ENCODE data around the gene CNGA3. TPM values are rescaled to one million over a fixed set of nuclear protein-coding genes. Genes with fewer than 3 reads are reported as not detected.

The CNGA3 gene
- total and polyA plus RNA-seq, 2 experiments from 2014 or later = not detected

DNA sequence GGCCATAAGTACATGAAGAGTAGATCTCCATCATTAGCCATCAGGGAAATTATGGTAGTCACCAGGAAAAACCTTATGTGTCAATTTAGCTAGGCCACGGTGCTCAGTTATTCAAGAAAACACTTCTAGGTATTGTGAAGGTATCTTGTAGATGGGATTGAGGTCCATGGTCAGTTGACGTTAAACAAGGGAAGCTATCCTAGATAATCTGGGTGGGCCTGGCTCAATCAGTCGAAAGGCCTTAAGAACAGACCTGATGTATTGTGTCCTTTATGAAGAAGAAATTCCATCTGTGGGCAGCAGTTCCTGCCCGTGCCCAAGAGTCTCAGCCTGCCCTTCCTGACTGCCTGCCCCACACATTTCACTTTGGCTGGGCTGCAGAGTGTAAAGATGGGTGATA, 16.7 kb upstream of the CNGA3 start:
- Histone ChIP-seq H3K27ac (ENCODE audit: low read depth) (no peak overlapping the region), H3K4me1 (ENCODE audit: insufficient read depth) (peaks cover 16% of the 10 kb centered on the region), H4K20me1 (replicated peaks; ENCODE audit: insufficient read depth) (no peaks in the 10 kb centered on the region), H3K4me3 (no peak overlapping the region), H3K4me2 (no peak overlapping the region), H3K9me2 (ENCODE audit: insufficient read depth) (no peaks in the 10 kb centered on the region), H3K36me3 (ENCODE audit: insufficient read depth) (no peaks in the 10 kb centered on the region), H2AFZ (no peak overlapping the region), H3F3A (replicated peaks; ENCODE audit: low read depth) (no peaks in the 10 kb centered on the region), H3K27me3 (ENCODE audit: insufficient read depth) (peaks cover 4% of the 10 kb centered on the region; the same call in 1 of the 2 replicates), H3K79me2 (replicated peaks; ENCODE audit: insufficient read depth) (no peaks in the 10 kb centered on the region)
- Mint-ChIP-seq H3K36me3 (ENCODE audit: low read depth) (peaks cover 2% of the 10 kb centered on the region; the same call in 1 of the 3 replicates), H3K9me3 (peaks cover 11% of the 10 kb centered on the region), H3K4me1 (peaks cover 19% of the 10 kb centered on the region), H3K4me3 (no peak overlapping the region), H3K27ac (no peak overlapping the region), H3K27me3 (ENCODE audit: insufficient read depth, low read depth, poor library complexity) (peaks cover 4% of the 10 kb centered on the region)
- TF ChIP-seq NANOG (IDR thresholded peaks at IDR 0.05; ENCODE audit: borderline replicate concordance) (no peak), EZH2phosphoT487 (IDR thresholded peaks at IDR 0.05; ENCODE audit: unreplicated experiment) (no peak), CREB1 (CRISPR knock-in tag; IDR thresholded peaks at IDR 0.05; ENCODE audit: low read depth) (no peak), ZNF114 (CRISPR knock-in tag; IDR thresholded peaks at IDR 0.05) (no peak), EZH2 (IDR thresholded peaks at IDR 0.05; ENCODE audit: low read depth, unreplicated experiment) (no peak), JUNB (IDR thresholded peaks at IDR 0.05; ENCODE audit: unreplicated experiment) (no peak), REST (IDR thresholded peaks at IDR 0.05; ENCODE audit: unreplicated experiment) (no peak), ZNF331 (CRISPR knock-in tag; IDR thresholded peaks at IDR 0.05; ENCODE audit: low read depth) (no peak), ETS1 (IDR thresholded peaks at IDR 0.05) (no peak), POLR2AphosphoS5 (IDR thresholded peaks at IDR 0.05; ENCODE audit: low read depth) (no peak), STAT1 (IDR thresholded peaks at IDR 0.05; ENCODE audit: unreplicated experiment) (no peak)
- TF ChIP-seq, protein P1, sequence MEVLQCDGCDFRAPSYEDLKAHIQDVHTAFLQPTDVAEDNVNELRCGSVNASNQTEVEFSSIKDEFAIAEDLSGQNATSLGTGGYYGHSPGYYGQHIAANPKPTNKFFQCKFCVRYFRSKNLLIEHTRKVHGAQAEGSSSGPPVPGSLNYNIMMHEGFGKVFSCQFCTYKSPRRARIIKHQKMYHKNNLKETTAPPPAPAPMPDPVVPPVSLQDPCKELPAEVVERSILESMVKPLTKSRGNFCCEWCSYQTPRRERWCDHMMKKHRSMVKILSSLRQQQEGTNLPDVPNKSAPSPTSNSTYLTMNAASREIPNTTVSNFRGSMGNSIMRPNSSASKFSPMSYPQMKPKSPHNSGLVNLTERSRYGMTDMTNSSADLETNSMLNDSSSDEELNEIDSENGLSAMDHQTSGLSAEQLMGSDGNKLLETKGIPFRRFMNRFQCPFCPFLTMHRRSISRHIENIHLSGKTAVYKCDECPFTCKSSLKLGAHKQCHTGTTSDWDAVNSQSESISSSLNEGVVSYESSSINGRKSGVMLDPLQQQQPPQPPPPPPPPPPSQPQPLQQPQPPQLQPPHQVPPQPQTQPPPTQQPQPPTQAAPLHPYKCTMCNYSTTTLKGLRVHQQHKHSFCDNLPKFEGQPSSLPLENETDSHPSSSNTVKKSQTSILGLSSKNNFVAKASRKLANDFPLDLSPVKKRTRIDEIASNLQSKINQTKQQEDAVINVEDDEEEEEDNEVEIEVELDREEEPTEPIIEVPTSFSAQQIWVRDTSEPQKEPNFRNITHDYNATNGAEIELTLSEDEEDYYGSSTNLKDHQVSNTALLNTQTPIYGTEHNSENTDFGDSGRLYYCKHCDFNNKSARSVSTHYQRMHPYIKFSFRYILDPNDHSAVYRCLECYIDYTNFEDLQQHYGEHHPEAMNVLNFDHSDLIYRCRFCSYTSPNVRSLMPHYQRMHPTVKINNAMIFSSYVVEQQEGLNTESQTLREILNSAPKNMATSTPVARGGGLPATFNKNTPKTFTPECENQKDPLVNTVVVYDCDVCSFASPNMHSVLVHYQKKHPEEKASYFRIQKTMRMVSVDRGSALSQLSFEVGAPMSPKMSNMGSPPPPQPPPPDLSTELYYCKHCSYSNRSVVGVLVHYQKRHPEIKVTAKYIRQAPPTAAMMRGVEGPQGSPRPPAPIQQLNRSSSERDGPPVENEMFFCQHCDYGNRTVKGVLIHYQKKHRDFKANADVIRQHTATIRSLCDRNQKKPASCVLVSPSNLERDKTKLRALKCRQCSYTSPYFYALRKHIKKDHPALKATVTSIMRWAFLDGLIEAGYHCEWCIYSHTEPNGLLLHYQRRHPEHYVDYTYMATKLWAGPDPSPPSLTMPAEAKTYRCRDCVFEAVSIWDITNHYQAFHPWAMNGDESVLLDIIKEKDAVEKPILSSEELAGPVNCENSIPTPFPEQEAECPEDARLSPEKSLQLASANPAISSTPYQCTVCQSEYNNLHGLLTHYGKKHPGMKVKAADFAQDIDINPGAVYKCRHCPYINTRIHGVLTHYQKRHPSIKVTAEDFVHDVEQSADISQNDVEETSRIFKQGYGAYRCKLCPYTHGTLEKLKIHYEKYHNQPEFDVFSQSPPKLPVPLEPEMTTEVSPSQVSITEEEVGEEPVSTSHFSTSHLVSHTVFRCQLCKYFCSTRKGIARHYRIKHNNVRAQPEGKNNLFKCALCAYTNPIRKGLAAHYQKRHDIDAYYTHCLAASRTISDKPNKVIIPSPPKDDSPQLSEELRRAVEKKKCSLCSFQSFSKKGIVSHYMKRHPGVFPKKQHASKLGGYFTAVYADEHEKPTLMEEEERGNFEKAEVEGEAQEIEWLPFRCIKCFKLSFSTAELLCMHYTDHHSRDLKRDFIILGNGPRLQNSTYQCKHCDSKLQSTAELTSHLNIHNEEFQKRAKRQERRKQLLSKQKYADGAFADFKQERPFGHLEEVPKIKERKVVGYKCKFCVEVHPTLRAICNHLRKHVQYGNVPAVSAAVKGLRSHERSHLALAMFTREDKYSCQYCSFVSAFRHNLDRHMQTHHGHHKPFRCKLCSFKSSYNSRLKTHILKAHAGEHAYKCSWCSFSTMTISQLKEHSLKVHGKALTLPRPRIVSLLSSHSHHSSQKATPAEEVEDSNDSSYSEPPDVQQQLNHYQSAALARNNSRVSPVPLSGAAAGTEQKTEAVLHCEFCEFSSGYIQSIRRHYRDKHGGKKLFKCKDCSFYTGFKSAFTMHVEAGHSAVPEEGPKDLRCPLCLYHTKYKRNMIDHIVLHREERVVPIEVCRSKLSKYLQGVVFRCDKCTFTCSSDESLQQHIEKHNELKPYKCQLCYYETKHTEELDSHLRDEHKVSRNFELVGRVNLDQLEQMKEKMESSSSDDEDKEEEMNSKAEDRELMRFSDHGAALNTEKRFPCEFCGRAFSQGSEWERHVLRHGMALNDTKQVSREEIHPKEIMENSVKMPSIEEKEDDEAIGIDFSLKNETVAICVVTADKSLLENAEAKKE (CRISPR knock-in tag; IDR thresholded peaks at IDR 0.05) = no peak
- TF ChIP-seq, protein P2, sequence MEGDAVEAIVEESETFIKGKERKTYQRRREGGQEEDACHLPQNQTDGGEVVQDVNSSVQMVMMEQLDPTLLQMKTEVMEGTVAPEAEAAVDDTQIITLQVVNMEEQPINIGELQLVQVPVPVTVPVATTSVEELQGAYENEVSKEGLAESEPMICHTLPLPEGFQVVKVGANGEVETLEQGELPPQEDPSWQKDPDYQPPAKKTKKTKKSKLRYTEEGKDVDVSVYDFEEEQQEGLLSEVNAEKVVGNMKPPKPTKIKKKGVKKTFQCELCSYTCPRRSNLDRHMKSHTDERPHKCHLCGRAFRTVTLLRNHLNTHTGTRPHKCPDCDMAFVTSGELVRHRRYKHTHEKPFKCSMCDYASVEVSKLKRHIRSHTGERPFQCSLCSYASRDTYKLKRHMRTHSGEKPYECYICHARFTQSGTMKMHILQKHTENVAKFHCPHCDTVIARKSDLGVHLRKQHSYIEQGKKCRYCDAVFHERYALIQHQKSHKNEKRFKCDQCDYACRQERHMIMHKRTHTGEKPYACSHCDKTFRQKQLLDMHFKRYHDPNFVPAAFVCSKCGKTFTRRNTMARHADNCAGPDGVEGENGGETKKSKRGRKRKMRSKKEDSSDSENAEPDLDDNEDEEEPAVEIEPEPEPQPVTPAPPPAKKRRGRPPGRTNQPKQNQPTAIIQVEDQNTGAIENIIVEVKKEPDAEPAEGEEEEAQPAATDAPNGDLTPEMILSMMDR (conservative IDR thresholded peaks at IDR 0.05; ENCODE audit: low read depth in 2 of 2) = no peak
- ATAC-seq = no peak
- no peak for DNase-seq (ENCODE audit: low spot score)

Measured in GM23338 (cell line).